ENCODE data around the gene SERINC5.

GRCh38 chr5:80250801-80251200 lies 5.0 kb downstream of the SERINC5 start:
- TF ChIP-seq CTCF (IDR thresholded peaks at IDR 0.05), result no peak
- TF ChIP-seq POLR2A (IDR thresholded peaks at IDR 0.05), result no peak

Measured in testis (tissue), 2 donors.